Liver (tissue), 9 donors: ENCODE data around the gene ZFP36L2. TPM values are rescaled to one million over a fixed set of nuclear protein-coding genes. Genes with fewer than 3 reads are reported as not detected.

ENCODE experiments used
- DNase-seq: peaks from one replicate; pipeline ENCODE4 v3.0.0-alpha.2; 2017; ENCODE audit warnings: low spot score
- H3K27ac ChIP-seq, 2 donors: one replicate each; pipeline ENCODE4 v1.7.0; 2013; ENCODE audit warnings: inconsistent platforms in 2 of 2, low read length in 2 of 2, control low read depth in 1 of 2, low read depth in 1 of 2, mild to moderate bottlenecking in 1 of 2
- H3K27me3 ChIP-seq, 4 donors: one replicate each; pipeline versions ENCODE4 v1.6.1 to v1.7.0; 2013; ENCODE audit warnings: low read length in 3 of 4, inconsistent platforms in 1 of 4, mild to moderate bottlenecking in 1 of 4, moderate library complexity in 1 of 4; ENCODE audit not compliant: control insufficient read depth in 4 of 4, insufficient read depth in 4 of 4
- H3K36me3 ChIP-seq, 4 donors: one replicate each; pipeline versions ENCODE4 v1.6.1 to v1.7.0; 2013; ENCODE audit warnings: low read length in 3 of 4, mild to moderate bottlenecking in 3 of 4, low read depth in 1 of 4, moderate library complexity in 1 of 4; ENCODE audit not compliant: control insufficient read depth in 4 of 4, insufficient read depth in 3 of 4
- H3K4me1 ChIP-seq, 4 donors: one replicate each; pipeline versions ENCODE4 v1.6.1 to v1.7.0; 2013; ENCODE audit warnings: low read length in 3 of 4, mild to moderate bottlenecking in 3 of 4, moderate library complexity in 1 of 4; ENCODE audit not compliant: control insufficient read depth in 4 of 4, insufficient read depth in 4 of 4
- H3K4me3 ChIP-seq, 3 donors: one replicate each; pipeline versions ENCODE4 v1.6.1 to v1.7.0; 2013; ENCODE audit warnings: low read length in 3 of 3, control low read depth in 1 of 3, low read depth in 1 of 3, mild to moderate bottlenecking in 1 of 3
- H3K9ac ChIP-seq, 2 donors: one replicate each; pipeline ENCODE4 v1.7.0; 2013; ENCODE audit warnings: low read length in 2 of 2, mild to moderate bottlenecking in 2 of 2, moderate library complexity in 2 of 2, control low read depth in 1 of 2, low read depth in 1 of 2
- H3K9me3 ChIP-seq, 4 donors: one replicate each; pipeline versions ENCODE4 v1.6.1 to v1.7.0; 2013; ENCODE audit warnings: low read length in 3 of 4; ENCODE audit not compliant: control insufficient read depth in 4 of 4
- EGR1 ChIP-seq, 2 donors: IDR thresholded peaks; 2 replicates each; pipeline ENCODE4 v1.6.1; 2016 to 2018; ENCODE audit warnings: antibody characterized with exemption in 2 of 2, low read depth in 2 of 2
- FOXA1 ChIP-seq: IDR thresholded peaks from 2 replicates; pipeline ENCODE4 v1.6.1; 2016; ENCODE audit warnings: antibody characterized with exemption
- FOXA2 ChIP-seq: IDR thresholded peaks from 2 replicates; pipeline ENCODE4 v1.6.1; 2016; ENCODE audit warnings: antibody characterized with exemption
- GABPA ChIP-seq, 2 donors: IDR thresholded peaks in 1 of 2; conservative IDR thresholded peaks in 1 of 2; 2 replicates each; pipeline ENCODE4 v1.6.1; 2016; ENCODE audit warnings: antibody characterized with exemption in 2 of 2, mild to moderate bottlenecking in 1 of 2, moderate library complexity in 1 of 2
- HNF4A ChIP-seq, 2 donors: conservative IDR thresholded peaks; 2 replicates each; pipeline ENCODE4 v1.6.1; 2016; ENCODE audit warnings: antibody characterized with exemption in 2 of 2, mild to moderate bottlenecking in 2 of 2
- HNF4G ChIP-seq: IDR thresholded peaks from 2 replicates; pipeline ENCODE4 v1.6.1; 2016; ENCODE audit warnings: antibody characterized with exemption
- NR2F2 ChIP-seq: IDR thresholded peaks from 2 replicates; pipeline ENCODE4 v1.6.1; 2016; ENCODE audit warnings: antibody characterized with exemption
- RAD21 ChIP-seq, 2 donors: IDR thresholded peaks; 2 replicates each; pipeline ENCODE4 v1.6.1; 2016; ENCODE audit warnings: antibody characterized with exemption in 2 of 2, mild to moderate bottlenecking in 2 of 2
- RXRA ChIP-seq, 2 donors: IDR thresholded peaks; 2 replicates each; pipeline ENCODE4 v1.6.1; 2017 to 2018; ENCODE audit warnings: antibody characterized with exemption in 2 of 2, mild to moderate bottlenecking in 1 of 2
- TAF1 ChIP-seq: conservative IDR thresholded peaks from 2 replicates; pipeline ENCODE4 v1.6.1; 2016; ENCODE audit warnings: antibody characterized with exemption, mild to moderate bottlenecking
- WGBS: extraction: QIAGEN DNeasy Blood & Tissue Kit; methylation state at CpG from one replicate; pipeline ENCODE4 v1.1.7; 2013; 5-methylcytosine and 5-hydroxymethylcytosine counted together
- polyA plus RNA-seq, 2 donors: library from polyadenylated mRNA; stranded (reverse) in 1 of 2; unstranded in 1 of 2; fragments of 200-250 nt in 1 of 2; fragments of >200 nt in 1 of 2; fragmentation: Nextera tagmentation in 1 of 2; extraction: Ambion mirVana in 1 of 2; gene quantifications; one replicate each; pipeline versions ENCODE4 v1.2.1 to v1.2.3, GENCODE V29; 2013 to 2015
- total RNA-seq, 2 donors: library from RNA; depleted of rRNA; stranded (reverse); fragments of >200 nt; gene quantifications; one replicate each; pipeline ENCODE4 v1.2.3, GENCODE V29; 2014
- TF ChIP-seq, protein P1 (sequence below): fragments of 150-350 bp; IDR thresholded peaks from 2 replicates; pipeline ENCODE4 v1.5.1; 2017; ENCODE audit warnings: improper control_type of control experiment, low read depth, low read length; ENCODE audit not compliant: missing input control
- TF ChIP-seq, protein P2 (sequence below): IDR thresholded peaks from 2 replicates; pipeline ENCODE4 v1.6.1; 2016; ENCODE audit warnings: antibody characterized with exemption
- TF ChIP-seq, protein P3 (sequence below): IDR thresholded peaks from 2 replicates; pipeline ENCODE4 v1.6.1; 2016; ENCODE audit warnings: antibody characterized with exemption
- TF ChIP-seq, protein P4 (sequence below): IDR thresholded peaks from 2 replicates; pipeline ENCODE4 v1.6.1; 2016; ENCODE audit warnings: antibody characterized with exemption, mild to moderate bottlenecking
- TF ChIP-seq, protein P5 (sequence below): IDR thresholded peaks from 2 replicates; pipeline ENCODE4 v1.6.1; 2016; ENCODE audit warnings: antibody characterized with exemption
- donor health status: healthy.
- donor health status: healthy.
- donor health status: healthy.
- donor health status: healthy.
- donor health status: healthy.

ZFP36L2 gene
- total and polyA plus RNA-seq, 4 donors: 10.3 to 26.8 (median 18.9) TPM

DNA sequence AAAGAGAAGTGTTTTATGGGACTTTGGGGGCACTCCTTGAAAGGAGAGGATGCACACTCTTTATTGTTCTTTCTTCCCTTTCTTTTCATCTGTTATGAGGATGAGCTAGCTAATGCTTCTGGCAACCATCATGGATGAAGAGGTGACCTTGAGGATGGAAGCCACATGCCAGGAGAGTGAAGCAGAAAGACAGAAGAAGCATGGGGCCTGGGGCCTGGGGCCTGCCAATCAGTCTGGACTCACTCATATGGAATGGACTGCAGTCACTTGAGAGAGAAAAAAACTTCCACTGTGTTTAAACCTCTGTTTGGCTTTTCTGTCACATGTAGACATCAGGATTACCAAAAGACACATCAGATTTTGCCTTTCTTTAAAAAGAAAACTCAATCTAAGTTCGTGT, 35.8 kb upstream of the ZFP36L2 start:
- WGBS: 90% methylated on average over 1 of the region's 1 CpG
- Histone ChIP-seq H3K9ac (no peak overlapping the region), H3K27ac (no peak overlapping the region), H3K9me3 (no peaks in the 10 kb centered on the region), H3K27me3 (no peaks in the 10 kb centered on the region), H3K4me1 (peaks cover 4 to 18% (median 10%) of the 10 kb centered on the region in 4 donors), H3K4me3 (no peak overlapping the region), H3K36me3 (no peaks in the 10 kb centered on the region)
- DNase-seq: no peak
- TF ChIP-seq EGR1 (IDR thresholded peaks at IDR 0.05; ENCODE audit: low read depth in 2 of 2): no peak
- TF ChIP-seq FOXA1: no peak
- TF ChIP-seq RXRA (IDR thresholded peaks at IDR 0.05): no peak
- no peak for TF ChIP-seq HNF4G
- TF ChIP-seq, protein P1, sequence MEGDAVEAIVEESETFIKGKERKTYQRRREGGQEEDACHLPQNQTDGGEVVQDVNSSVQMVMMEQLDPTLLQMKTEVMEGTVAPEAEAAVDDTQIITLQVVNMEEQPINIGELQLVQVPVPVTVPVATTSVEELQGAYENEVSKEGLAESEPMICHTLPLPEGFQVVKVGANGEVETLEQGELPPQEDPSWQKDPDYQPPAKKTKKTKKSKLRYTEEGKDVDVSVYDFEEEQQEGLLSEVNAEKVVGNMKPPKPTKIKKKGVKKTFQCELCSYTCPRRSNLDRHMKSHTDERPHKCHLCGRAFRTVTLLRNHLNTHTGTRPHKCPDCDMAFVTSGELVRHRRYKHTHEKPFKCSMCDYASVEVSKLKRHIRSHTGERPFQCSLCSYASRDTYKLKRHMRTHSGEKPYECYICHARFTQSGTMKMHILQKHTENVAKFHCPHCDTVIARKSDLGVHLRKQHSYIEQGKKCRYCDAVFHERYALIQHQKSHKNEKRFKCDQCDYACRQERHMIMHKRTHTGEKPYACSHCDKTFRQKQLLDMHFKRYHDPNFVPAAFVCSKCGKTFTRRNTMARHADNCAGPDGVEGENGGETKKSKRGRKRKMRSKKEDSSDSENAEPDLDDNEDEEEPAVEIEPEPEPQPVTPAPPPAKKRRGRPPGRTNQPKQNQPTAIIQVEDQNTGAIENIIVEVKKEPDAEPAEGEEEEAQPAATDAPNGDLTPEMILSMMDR: no peak
- TF ChIP-seq, protein P2, sequence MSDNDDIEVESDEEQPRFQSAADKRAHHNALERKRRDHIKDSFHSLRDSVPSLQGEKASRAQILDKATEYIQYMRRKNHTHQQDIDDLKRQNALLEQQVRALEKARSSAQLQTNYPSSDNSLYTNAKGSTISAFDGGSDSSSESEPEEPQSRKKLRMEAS: no peak
- TF ChIP-seq, protein P3, sequence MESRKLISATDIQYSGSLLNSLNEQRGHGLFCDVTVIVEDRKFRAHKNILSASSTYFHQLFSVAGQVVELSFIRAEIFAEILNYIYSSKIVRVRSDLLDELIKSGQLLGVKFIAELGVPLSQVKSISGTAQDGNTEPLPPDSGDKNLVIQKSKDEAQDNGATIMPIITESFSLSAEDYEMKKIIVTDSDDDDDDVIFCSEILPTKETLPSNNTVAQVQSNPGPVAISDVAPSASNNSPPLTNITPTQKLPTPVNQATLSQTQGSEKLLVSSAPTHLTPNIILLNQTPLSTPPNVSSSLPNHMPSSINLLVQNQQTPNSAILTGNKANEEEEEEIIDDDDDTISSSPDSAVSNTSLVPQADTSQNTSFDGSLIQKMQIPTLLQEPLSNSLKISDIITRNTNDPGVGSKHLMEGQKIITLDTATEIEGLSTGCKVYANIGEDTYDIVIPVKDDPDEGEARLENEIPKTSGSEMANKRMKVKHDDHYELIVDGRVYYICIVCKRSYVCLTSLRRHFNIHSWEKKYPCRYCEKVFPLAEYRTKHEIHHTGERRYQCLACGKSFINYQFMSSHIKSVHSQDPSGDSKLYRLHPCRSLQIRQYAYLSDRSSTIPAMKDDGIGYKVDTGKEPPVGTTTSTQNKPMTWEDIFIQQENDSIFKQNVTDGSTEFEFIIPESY: no peak
- no peak for TF ChIP-seq FOXA2
- no peak for TF ChIP-seq NR2F2
- TF ChIP-seq, protein P4, sequence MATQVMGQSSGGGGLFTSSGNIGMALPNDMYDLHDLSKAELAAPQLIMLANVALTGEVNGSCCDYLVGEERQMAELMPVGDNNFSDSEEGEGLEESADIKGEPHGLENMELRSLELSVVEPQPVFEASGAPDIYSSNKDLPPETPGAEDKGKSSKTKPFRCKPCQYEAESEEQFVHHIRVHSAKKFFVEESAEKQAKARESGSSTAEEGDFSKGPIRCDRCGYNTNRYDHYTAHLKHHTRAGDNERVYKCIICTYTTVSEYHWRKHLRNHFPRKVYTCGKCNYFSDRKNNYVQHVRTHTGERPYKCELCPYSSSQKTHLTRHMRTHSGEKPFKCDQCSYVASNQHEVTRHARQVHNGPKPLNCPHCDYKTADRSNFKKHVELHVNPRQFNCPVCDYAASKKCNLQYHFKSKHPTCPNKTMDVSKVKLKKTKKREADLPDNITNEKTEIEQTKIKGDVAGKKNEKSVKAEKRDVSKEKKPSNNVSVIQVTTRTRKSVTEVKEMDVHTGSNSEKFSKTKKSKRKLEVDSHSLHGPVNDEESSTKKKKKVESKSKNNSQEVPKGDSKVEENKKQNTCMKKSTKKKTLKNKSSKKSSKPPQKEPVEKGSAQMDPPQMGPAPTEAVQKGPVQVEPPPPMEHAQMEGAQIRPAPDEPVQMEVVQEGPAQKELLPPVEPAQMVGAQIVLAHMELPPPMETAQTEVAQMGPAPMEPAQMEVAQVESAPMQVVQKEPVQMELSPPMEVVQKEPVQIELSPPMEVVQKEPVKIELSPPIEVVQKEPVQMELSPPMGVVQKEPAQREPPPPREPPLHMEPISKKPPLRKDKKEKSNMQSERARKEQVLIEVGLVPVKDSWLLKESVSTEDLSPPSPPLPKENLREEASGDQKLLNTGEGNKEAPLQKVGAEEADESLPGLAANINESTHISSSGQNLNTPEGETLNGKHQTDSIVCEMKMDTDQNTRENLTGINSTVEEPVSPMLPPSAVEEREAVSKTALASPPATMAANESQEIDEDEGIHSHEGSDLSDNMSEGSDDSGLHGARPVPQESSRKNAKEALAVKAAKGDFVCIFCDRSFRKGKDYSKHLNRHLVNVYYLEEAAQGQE: no peak
- TF ChIP-seq, protein P5, sequence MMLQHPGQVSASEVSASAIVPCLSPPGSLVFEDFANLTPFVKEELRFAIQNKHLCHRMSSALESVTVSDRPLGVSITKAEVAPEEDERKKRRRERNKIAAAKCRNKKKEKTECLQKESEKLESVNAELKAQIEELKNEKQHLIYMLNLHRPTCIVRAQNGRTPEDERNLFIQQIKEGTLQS: no peak
- TF ChIP-seq HNF4A (conservative IDR thresholded peaks at IDR 0.05): no peak
- no peak for TF ChIP-seq GABPA (IDR thresholded peaks at IDR 0.05 in 1 of 2, conservative IDR thresholded peaks at IDR 0.05 in 1 of 2)
- TF ChIP-seq RAD21 (IDR thresholded peaks at IDR 0.05): no peak

DNA sequence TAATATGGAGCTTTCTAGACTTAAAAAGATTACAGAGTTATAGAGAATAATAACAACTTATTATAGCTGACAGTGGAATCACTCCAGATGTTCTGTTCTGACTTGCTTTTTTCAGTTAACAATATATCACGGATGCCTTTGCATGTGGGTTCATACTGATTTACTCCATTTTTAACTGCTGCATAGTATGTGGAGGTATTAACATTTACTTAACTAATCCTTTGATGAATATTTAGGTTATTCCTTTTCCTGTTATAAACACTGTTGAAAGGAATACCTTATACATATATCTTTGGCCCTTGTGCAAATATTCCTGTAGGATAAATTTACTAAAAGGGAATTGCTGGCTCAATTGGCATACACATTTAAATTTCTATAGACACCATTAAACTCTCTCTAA, 33.1 kb upstream of the ZFP36L2 start:
- no peak overlapping the region for H3K27ac ChIP-seq
- H3K36me3 ChIP-seq: no peaks in the 10 kb centered on the region
- H3K9me3 ChIP-seq: no peaks in the 10 kb centered on the region
- TF ChIP-seq FOXA2: no peak
- no peak for TF ChIP-seq TAF1
- no peak for TF ChIP-seq NR2F2
- H3K4me3 ChIP-seq: no peak overlapping the region
- H3K27me3 ChIP-seq: no peaks in the 10 kb centered on the region
- H3K9ac ChIP-seq: no peak overlapping the region
- H3K4me1 ChIP-seq: peaks cover 4 to 29% (median 18%) of the 10 kb centered on the region in 4 donors
- 99% methylated on average over 1 of the region's 1 CpG for WGBS
- no peak for DNase-seq
